DMS 273 treated with DMSO at 0.1 percent for 48 hours (cell line): ENCODE measurements around the gene B9D1.

ENCODE experiments used
- DNase-seq: peaks from one replicate; lab custom pipeline; 2025; lab: John Stamatoyannopoulos, UW

B9D1 gene

GRCh38 chr17:19318611-19319010 lies 43.9 kb downstream of the B9D1 start:
- DNase-seq, result no peak

DNA sequence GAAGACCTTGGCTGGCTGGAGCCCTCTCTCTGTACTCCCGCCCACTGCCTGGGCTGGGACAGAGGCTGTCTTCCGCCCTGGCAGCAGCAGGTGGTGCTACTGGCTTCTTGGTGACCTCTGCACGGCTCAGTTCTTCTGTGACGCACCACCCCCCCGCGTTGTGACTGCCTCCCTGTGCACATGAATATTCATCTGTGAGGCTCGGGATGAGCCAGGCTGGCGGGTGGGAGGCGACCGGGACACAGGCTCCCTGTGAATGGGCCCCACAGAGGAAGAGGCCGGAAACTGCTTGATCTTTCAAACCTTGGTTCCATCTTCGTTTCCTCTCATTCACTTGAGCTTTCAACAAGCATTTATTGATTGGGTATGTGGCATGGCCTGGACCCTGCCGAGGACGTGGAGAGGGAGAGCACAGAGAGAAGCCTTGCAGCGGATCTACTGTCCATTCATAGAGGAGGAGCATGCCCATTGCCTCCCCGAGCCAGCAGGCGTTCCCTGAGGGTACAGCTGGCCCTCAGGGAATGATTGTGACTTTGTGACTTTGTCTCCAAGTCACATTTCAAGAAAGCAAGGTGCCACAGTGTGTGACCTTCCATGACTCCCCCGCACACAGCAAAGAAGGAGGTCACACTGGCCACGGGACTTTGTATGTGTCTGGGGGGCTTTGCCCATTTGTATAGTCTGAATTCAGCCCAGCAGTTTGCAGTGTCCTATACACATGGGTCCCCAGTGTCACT lies 45.0 kb downstream of the B9D1 start:
- peak; percentile 44 for DNase-seq

DNA sequence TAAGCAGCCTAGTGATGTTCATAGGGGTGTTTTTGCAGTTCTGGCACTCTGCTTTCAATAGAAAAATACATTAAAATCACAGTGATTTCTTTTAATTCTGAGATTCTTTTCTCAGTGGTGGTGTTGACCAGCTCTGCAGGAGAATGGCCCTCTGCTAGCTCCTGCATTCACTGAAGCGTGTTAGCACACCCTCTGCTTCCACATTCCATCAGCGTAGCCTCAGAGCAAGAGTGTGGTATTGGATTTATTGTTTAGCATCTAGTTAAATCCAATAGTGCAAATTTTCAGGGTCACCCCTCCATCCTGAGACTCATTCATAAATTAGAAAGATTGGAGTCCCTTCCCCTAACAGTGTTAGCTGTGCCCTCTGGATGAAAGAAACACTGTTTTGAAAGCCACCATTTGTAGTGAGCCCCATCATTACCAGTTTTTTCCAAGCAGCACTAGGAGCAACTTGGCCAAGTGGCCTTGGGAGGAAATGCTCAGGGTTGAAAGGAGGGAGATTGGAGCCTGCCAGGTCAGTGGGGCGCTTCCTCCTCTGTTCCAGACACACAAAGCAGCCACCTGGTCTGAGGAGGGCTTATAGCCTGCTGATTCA lies 45.7 kb downstream of the B9D1 start:
- DNase-seq, result no peak

DNA sequence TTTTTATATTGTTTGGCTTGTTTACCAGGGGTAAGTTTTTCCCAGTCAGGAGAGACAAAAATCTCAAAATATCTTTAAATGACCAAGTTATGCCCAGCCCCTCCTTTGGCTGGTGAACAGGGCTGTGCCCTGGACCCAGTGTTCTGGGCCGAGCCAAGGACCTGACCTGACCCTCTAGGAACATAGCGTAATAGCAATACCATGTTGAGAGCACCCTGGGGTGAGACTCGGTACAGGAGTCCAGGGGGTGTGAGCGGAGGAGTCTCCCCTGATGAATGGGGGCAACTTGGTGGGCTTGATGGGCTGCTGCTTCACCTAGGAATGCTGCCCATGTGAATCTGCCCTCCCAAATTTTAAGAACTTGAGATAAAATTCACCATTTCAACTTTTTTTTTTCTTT lies 47.4 kb downstream of the B9D1 start:
- DNase-seq, result no peak

DNA sequence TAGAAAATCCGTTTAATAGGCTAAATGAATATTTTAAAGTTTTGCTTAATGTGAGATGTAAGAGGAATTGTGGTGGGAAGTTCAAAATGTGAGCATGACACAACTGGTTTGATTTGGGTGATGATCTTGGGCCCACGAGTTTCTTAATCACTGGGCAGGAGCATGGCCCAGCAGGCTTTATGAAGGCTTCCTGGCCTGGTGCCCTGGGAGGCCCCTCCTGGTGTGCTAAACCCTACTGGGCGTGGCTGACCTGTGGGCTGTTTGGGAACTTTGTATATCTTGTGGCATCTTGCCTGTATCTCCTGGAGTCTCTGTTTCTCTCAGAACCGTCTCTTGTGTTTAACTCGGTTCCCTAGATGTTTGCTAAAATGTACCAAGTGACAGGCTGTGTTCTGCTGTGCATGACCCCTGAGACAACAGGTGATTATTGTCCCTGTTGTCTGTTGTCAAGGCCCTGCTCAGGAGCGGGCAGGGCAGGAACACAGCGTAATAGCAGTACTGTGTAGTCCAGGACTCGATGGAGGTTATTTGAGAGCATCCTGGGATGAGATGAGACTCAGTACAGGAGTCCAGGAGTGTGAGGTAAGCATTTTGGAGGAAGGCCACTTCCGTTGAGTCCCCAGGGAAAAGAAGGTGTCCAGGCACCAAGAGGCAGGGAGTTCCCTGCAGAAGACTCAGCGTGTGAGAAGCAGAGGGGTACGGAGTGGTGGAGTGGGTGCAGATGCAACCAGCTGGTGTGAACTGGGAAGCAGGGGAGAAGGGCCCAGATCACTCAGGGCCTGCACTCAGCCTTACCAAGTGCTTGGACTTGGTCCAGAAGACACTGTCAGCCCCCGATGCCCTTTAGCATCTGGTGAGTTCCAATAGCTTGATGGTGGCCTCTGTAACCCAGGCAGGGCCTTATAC lies 48.5 kb downstream of the B9D1 start:
- DNase-seq, result no peak

DNA sequence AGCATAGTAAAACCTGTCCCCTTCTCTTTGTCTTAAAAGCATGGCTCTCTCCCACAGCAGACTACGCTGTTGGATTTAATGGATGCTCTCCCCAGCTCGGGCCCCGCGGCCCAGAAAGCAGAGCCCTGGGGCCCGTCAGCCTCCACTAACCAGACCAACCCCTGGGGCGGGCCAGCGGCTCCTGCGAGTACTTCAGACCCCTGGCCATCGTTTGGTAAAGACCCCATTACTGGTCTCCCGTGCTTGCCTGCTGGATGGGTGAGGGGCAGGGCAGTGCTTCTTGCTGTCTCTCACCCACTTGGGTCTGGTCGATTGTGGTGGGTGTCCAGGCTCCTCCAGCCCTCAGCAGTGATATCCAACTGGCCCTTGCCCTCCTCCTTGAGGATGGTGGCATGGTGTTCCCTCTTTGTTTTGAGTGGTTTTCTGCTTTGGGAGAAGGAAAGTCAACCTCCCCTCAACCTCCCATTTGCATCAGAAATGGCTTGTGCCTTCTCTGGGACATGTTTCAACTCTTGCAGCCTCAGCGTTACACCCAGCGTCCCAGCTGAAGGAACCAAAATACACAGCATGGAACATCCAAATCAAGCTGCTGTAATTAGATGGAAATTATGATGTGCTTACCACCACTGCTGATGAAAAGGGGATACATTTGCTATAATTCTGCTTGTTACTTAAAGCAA lies 49.3 kb downstream of the B9D1 start:
- no peak for DNase-seq

GRCh38 chr17:19312406-19312805 lies 50.1 kb downstream of the B9D1 start:
- no peak for DNase-seq

DNA sequence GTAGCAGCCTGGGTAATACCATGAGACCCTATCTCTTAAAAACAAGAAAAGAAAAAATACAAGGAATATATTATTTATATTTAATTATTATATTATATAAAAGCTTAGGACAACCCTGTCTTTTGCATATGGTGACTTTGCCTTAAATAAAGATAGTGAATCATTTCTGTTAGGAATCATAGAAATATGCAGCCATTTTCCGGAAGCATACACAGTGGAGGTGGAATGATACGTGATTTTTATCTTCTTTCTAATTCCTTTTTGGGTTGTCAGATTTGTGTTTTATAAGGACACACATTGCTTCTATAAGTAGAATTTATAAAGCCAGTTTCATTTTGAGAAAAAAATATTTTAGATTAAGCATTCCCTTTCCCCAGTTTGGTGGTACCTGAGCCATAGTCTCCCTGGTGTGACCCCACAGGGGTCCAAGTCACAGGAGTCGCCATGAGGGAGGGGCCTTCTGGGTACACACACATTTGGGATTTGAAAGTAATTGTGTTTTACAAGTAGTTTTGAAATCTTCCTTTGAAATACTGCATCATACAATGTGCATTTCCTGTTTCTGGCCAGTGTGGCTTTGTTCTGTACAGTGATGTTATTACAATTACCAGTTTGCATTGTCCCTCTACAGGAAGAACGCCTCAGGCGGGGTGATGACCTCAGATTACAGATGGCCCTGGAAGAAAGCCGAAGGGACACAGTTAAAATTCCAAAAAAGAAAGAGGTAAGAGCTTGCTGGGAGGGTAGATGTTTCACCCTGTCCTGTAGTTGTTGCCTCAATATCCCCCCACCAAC lies 50.9 kb downstream of the B9D1 start:
- DNase-seq, result no peak

GRCh38 chr17:19311016-19311415 lies 51.5 kb downstream of the B9D1 start:
- DNase-seq, result no peak

GRCh38 chr17:19310151-19310550 lies 52.4 kb downstream of the B9D1 start:
- no peak for DNase-seq

GRCh38 chr17:19309701-19310100 lies 52.8 kb downstream of the B9D1 start:
- no peak for DNase-seq

DNA sequence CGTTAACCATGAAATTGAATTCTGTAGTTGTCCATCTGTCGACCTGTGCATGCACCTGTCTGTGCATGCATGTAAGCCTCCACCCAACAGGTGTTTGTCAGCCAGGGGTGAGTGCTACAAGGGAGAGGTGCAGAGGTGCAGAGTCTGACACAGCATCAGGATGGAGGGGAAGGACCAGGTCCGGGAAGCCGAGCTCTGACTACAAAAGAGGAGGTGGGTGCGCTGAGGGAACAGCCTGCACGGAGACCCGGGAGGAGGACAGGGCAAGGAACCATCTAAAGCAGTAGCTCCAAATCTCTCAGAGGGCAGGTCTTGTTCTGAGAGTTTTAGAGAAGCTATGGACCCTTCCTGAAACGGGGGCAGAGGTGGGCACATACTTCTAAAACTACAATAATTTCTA lies 54.1 kb downstream of the B9D1 start:
- no peak for DNase-seq

- no peak for DNase-seq
Observed at GRCh38 chr17:19307521-19307920, 55.0 kb downstream of the B9D1 start.

DNA sequence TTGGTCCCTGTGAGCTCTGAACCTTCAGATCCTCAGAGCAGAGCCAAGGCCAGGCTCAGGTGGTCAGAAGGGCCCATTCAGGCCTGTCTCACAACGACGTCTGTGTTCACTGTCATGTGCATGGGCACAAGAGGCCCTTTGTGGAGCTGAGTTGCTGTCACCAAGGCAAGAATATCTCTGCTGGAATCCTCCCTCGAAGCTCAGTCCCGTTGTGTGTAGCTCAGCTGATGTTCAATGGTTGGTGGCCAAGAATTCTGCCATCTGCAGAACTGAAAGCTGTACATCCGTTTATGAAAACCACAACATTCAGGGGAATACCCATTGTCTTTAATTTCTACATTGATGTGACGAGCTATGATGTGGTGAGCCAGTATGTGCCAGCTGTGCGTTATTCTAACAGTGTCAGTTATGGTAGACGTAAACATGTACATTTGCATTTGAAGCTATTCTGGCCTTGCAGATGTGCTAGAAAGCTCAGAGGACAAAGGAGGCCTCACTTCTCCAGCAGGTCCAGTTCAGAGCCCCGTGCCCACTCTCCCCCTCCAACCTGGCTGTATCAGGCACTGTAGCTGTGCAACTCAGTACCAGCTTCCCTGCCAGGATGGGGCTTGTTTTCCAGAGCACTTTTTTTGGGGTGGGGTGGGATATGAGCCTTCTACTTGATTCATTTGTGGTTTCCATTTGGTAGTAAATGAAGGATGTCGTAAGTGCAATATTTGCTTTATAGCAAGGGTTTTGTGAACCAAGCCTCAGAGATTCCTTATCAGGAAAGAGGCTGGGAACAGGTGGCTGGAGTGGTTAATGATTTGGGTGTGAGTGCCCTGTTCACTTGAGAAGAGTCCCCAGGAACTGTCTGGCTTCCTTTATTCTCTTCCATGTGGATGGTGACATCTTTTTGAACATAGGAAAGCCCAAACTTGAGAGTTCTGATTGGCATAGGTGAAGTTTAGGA lies 56.1 kb downstream of the B9D1 start:
- DNase-seq, result no peak

DNA sequence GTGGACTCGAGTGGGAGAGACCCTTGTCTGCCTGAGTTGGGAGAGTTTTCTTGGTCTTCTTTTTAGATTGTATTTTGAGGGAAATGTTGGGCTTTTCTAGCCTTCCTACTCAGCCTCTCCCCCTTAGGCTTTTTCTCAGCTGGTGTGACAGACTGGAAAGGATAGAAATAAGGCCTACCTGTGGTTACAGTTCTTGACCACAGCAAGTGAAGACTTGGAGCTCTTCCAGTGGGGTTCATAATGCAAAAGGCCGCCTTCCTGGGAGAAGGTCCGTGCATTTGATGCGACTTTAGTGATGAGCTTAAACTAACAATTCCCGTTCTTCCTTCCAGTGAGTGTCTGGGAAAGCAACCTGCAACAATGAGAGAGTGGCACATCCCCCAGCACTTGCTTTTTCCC lies 56.8 kb downstream of the B9D1 start:
- DNase-seq, result no peak

GRCh38 chr17:19305256-19305655 lies 57.3 kb downstream of the B9D1 start:
- no peak for DNase-seq

DNA sequence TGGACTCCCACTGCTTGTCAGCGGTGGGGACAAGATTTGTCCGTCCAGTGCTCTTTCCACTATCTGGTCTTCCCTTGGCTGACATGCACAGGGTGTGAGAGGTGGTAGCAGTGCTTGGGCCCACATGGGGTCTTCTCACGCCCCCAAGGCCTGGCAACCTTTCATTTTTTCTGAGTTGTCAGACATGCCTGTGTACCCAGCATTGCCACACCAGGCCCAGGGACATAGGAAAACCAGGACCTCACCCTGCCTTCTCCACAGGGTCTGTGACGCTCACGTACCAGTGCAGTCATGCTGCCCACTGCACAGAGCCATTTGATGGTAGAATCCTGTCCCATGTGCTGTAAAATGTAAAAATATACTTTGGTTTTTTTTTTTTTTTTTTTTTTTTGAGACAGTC lies 57.8 kb downstream of the B9D1 start:
- no peak for DNase-seq

DNA sequence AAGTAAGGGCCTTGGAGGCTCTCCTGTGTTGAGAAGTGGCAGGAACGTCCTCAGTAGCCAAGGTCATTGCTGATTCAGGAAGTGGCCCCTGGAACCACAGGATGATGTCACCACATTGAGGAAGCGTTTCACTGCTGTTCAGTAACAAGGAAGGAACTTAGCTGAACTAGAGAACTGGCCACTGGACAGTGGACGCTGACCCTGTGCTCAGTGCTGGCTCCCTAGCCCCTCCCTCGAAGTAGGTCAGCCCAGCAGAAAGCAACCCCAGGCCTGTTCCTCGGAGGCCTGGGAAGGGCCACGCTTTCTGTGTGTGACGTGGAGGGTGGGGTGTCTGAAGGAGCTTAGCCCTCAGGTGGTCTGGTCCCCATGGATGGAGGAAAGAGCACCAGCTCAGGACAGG lies 58.3 kb downstream of the B9D1 start:
- no peak for DNase-seq

DNA sequence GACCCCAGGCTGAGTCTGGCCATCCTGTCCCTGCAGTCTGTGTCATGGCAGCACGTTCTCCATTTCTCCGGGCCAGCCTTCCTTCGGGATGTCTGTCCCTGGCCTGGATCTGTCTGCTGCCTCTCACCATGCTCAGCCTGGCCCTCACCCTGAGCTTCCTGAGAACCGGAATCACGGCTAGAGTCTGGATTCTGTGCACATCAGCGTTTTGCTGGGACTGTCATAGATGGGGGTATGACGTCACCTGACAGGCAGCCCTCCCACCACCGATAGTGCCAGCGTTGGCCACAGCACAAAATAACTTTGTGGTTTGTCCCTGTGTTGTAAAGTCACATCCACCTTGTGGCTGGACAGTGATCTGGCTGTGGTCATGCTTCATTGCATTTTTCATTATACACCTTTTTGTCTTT lies 59.2 kb downstream of the B9D1 start:
- DNase-seq, result no peak

GRCh38 chr17:19302791-19303331 lies 59.7 kb downstream of the B9D1 start:
- no peak for DNase-seq
